Measurements from ENCODE around the gene PCGF1.

The PCGF1 gene

DNA sequence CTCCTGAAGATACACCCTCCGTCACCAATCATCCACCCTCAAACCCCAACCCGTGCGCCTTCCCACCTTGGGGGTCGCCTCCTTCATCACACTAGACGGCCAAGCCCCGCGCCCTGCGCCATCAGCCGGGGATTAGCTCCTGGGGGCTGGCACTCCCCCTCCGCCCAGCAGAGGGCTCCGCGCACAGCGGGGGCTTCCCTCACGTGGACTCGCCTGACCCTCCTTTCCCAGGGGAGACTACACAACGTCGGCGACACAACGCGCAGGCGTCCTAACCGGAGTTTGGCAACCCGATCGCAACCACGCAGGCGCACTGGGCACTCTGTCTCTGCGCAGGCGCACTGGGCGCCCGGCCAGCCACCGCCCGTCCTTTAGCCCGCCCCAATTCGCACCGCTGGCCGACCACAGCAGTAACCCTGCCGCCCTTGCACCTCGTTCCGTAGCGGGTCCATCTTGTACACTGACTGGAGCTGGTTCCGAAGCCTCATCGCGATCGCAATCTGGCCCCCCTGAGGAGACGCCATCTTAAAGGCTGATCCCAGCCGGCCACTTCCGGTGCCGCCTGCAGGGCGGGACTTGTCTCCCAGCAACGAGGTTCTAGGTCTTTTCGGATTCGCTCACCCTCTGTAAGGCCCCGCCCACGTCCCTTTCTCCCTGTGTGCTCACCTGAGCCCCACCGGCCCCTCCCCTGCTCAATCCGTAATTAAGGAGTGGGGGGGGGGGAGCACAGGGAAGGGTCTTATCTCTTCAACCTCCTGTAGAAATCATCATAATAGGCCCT, at the start of gene PCGF1:
Gene PCGF1, minus strand, starts transcription at position 551 of the 781 bp plus-strand sequence. Its CDS starts 27 bp downstream, at position 524.
- Histone ChIP-seq H3K4me3 (peak within 1 kb of the TSS; percentile 58 to 90 (median 67)), H3K27ac (peak within 1 kb of the TSS; percentile 72 to 100 (median 98))

DNA sequence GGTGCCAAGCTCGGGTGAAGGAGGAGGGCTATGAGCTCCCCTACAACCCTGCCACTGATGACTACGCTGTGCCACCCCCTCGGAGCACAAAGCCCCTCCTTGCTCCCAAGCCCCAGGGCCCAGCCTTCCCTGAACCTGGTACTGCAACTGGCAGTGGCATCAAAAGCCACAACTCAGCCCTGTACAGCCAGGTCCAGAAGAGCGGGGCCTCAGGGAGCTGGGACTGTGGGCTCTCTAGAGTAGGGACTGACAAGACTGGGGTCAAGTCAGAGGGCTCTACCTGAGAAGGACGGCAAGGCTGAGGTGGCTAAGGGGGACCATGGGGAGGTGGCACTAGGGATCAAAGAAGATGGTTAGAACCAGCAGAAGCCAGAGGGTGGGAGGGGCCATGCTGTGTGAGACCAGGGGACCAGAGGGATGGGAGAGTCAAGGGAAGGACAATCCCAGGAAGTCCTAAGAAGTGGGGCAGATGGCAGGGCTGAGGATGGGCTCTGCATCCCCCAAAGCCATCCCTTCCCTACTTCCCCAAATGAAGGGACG, 49.4 kb upstream of the PCGF1 start:
- Histone ChIP-seq H3K27ac (no peak overlapping the region), H3K4me3 (no peak overlapping the region)

DNA sequence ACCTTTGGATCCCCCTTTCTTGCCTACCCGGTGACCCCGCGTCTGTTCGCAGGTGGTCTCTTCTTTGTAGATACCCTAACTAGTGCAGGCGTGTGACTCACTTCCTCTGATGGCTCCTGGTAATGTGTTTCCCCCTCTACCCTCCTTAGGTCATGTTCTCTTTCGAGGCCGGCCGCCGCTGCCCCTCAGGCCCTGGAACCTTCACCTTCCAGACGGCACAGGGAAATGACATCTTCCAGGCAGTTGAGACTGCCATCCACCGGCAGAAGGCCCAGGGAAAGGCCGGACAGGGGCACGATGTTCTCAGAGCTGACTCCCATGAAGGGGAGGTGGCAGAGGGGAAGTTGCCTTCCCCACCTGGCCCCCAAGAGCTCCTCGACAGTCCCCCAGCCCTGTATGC, 48.7 kb upstream of the PCGF1 start:
- H3K27ac ChIP-seq = peak overlapping the region in 14 of 21 experiments; percentile 5 to 90 (median 74)
- H3K4me3 ChIP-seq = peak overlapping the region in 4 of 7 experiments; percentile 48 to 57 (median 52)

DNA sequence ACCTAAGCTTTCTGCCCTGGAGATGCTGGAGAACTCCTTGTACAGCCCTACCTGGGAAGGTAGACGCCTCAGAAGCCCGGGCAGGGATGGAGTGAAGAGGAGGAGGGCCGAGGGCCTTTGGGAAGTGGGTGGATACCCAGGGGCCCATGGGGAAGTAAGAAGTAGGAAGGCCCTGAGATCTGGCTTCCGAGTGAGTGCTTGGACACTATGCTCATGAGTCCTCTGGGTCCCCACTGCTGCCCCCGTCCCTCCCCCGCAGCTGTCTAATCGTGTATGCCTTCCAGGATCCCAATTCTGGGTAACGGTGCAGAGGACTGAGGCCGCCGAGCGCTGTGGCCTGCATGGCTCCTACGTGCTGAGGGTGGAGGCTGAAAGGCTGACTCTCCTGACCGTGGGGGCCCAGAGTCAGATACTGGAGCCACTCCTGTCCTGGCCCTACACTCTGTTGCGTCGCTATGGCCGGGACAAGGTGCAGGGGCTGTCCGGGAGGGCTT, 48.2 kb upstream of the PCGF1 start:
- H3K4me3 ChIP-seq = peak overlapping the region; percentile 34 to 59 (median 54)

DNA sequence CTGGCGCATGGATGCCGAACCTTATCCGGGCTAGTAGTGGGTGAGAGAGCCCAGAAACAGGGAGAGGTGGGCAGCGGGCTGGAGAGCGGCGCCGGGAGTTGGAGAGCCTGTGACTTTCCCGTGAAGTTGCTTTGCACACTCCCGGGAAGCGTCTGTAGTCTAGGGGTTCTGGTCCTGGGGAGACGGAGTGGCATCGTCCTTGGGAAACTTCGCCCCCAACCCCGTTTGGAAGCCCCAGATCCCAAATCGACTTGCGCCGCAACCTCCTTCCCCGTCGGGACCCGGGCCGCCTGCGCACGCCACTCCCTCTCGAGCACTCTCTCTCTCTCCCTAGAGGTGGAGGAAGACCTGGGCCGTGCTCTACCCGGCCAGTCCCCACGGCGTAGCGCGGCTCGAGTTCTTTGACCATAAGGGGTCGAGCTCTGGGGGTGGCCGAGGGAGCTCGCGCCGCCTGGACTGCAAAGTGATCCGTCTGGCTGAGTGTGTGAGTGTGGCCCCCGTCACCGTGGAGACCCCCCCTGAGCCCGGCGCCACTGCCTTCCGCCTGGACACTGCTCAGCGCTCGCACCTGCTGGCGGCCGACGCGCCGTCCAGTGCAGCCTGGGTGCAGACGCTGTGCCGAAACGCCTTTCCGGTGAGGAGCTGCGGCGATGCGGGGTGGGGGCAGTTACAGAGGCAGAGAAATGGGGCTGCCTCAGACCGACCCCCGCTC, 47.5 kb upstream of the PCGF1 start:
- Histone ChIP-seq H3K27ac (peak overlapping the region in 20 of 21 experiments; percentile 1 to 91 (median 75)), H3K4me3 (peak overlapping the region; percentile 34 to 59 (median 54))

More for the DNA sequence above, 48.2 kb upstream of the PCGF1 start:
- H3K27ac ChIP-seq = peak overlapping the region in 19 of 21 experiments; percentile 58 to 91 (median 76)

DNA sequence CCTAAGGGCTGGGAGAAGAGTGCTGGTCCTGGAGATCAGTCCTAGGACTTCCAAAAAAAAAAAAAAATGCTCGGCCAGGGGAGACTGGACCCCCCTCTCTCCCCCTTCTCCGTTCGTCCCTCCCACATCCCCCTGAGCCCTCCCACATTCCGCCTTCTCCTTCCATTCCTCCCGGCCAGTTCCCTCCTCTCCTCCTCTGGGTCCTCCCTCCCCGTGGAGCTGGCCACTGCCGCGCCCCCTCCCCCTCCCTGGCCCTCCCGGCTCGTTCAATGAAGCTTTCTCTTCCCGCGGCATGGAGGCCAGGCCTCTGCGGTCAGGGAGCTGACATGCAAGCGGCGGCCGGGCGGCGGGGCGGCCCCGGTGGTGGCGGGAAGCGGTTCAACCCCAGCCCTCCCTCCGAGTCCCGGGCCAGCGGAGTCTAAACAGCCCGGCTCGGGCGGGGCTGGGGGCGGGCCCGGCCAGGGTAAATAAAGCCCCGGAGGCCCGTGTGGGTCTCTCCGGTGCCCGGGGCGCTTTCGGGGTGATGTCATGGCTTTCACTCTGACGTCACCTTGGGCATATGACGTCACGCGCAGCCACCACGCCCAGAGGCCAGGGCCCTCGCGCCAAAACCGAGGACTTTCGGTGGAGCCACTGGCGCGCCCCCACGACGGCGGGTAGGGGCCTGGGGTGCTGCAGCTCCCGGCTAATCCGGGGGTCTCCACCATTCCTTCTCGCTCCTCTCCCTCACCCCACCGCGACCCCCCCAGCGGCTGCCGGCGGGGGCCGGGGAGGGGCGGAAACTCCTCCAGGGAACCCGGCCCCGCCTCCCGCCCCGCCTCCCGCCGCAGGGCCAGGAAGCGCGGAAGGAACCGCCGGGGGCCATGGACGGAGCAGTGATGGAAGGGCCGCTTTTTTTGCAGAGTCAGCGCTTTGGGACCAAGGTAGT, 46.7 kb upstream of the PCGF1 start, which contains the start of the genes DOK1 and LOXL3:
Gene DOK1, plus strand, starts transcription at position 829 of the 928 bp plus-strand sequence. Its CDS starts 35 bp downstream, at position 864.
Gene LOXL3, minus strand, starts transcription at position 51 of the 928 bp plus-strand sequence. CDS start 1,308 bp downstream, outside the sequence.
- Histone ChIP-seq H3K4me3 (peak within 1 kb of the TSS; percentile 34 to 59 (median 54)), H3K27ac (peak within 1 kb of the TSS in 20 of 21 experiments; percentile 1 to 91 (median 75))

DNA sequence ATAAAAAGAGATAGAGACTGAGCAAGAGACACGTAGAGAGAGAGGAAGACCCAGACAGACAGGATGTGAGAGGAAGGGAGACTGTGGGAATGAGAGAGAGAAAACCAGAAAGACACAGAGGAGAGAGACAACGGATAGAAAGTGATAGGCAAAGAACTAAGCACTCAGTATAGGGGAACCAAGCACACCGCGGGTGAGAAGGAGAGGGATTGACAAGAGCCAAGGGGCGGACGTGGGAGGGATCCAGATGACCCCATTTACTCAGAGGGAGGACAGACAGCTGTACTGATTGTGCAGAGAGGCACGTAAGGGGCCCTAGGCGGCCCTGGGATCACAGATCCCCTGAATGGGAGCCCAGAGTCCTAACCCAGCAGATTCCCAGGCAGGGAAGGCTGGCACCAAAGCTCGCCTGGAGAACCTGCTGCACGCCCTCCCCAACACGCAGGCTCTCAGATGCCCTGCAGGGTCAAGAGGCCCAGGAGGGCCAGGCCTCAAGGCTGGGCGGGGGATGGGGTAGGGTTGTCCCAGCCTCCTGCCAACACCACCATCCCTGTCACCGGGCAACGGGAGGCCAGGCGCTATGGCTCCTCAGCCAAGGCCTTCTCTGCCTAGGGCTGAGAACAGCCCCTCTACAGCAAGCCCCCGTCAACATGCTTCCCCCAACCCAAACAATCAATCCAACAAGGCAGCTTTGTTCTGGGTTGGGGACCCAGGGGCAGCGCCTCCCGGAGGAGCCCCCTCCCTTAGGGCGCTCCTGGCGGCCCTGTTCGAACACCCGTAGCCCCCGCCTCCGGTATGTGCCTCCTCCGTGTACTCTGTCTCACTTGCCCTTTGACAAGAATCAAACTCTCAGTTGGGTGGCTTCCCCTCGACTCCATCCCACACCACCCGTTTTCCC, 45.7 kb upstream of the PCGF1 start:
- peak overlapping the region in 12 of 21 experiments; percentile 7 to 91 (median 56) for H3K27ac ChIP-seq
- H3K4me3 ChIP-seq = peak overlapping the region in 5 of 7 experiments; percentile 48 to 59 (median 54)

DNA sequence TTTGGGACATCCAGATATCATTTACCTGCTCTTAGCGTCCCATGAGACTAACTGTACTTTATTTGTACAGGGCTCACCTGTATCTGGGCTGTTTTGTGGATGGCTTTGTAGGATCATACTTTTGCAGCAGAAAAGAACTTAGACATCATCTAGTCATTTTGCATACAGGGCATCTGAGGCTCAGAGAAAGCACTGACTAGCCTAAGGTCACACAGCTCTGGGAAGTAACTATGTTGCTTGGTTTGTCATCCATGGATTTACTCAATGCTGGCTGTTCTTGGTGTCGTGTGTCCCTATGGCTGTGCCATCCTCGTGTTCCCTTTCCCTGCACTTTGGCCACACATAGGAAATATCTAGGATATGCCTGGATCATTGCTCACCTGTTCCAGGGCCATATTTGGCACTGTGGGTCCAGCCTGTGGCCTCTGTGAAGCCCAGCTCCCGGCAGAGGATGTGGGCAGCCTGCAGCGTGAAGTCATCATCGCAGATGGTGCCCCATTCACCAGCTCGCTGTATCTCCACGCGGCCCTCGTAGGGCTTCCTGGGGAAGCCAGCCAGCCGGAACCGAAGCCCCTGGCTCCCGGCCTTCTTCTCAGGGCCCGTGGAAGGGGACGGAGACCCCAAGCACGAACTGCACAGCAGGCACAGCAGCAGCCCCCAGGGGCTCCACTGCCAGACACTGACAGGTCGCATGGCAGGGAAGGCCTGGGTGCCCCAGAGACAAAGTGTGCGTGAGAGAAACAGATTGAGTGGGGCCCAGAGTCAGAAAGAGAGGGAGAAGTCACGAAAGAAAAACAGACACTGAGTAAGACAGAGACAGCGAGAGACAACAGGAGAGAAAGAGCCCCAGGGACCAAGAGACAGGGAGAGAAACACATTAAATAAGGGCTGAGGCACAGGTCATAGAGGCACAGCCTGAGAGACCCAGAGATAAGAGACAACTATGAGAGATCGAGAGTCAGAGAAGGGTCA, 44.7 kb upstream of the PCGF1 start:
- H3K27ac ChIP-seq = peak overlapping the region in 2 of 21 experiments; percentile 34 to 35
- no peak overlapping the region for H3K4me3 ChIP-seq

DNA sequence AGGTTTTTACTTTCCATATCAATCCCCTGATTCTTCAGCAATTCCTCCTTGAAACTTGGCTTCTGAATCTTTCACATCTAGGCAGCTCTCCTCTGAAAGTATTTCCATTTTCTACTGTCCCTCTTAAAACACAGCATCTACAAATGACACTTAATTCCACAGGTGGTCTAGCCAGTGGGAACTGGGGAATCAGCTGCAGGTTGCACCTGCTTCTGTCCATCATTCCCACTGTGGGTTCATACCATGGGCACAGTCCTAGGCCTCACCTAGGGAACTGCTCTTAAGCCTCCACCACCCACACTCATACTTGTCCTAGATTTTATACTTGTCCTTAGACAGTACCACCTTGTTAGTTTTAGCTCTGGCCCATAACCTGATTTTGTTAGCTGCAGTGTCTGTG, 44.0 kb upstream of the PCGF1 start:
- Histone ChIP-seq H3K4me3 (no peak overlapping the region), H3K27ac (no peak overlapping the region)

DNA sequence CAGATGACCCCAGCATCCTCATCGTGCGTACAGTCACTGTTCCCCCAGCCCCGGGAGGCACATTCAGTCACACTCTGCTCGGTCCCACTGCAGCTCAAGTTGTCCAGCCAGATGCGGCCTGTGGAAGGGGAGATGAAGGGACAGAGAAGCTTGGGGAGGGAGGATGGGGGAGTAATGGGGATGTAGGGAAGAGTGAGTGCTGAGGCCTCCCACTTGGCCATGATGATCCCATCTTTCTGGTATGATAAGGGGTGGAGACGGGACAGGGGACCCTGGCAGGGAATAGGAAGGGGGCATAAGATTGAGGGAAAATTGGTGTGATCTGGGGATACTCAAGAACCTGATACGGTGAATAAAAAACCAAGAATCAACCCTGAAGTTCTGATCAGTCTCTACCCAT, 42.7 kb upstream of the PCGF1 start:
- Histone ChIP-seq H3K27ac (no peak overlapping the region), H3K4me3 (no peak overlapping the region)

DNA sequence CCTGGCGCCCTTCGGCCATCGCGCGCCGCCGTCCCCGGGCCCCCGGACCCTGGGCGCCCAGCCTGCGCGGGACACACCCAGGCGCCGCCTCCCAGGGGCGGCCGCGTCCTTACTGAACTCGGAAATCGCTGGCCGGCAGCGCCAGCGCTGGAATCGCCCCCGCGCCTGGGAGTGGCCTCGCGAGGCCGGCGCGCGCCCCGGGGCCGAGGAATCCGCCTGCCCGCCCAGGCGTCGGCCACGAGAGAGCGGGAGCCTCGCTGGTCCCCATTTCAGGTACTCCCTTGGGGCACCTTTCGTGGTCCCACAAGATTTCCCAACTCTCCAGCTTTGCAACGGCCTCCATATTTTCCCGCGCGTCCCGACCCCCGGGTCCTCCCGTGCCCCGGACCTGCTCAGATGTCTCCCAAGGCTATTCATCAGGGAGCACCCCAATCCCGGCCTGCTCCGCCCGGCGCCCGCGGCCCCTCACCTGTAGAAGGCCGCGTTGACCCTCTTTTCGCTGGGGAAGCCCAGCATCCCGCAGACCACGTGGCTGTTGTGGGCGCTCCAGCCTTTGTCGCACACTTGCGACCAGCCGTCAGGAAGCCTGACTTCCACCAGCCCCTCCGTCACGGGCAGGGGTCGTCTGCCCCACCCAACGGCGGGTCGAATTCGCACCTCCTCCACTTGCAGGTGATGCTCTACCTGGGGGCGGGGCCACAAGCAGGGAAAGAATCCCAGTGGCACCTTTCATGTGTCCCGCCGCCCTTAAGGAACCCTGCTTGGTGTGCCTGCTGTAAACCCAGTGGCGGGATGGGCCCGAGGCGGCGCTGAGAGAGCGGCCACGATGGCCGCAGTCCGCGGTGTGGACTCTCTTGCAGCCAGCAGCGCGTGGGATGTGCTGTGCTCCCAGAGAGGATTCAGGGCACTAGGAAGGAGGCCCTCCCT, 41.7 kb upstream of the PCGF1 start:
- H3K4me3 ChIP-seq = peak overlapping the region; percentile 21 to 53 (median 47)
- peak overlapping the region in 19 of 21 experiments; percentile 9 to 86 (median 63) for H3K27ac ChIP-seq

DNA sequence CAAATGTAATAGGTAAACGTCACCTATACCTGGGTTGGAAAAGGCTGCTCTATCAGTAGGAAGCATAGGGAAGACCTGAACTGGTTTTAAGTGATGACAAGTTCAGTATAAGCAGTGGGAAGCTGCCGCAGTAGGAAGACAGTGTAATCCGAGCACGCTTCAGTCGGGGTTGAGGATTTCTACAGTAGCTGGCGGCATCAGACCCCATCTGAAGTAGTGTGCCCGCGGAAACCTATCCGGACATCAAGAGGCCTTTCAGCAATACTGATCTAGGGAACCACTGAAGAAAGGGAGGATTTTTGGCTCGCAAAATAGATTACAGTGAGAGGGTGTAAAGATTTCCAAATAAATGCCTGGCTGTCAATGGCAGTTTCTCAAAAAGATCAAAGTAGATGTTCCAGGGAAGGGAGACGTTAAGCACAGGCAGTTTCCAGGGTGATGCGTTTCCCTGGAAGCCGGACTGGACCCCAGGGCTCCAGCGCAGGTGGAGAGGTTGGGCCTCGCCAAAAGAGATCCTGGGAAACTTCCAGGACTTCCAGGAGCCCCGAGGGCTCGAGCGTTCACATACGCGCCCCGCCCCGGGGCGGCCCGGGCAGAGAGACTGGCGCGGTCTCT, 40.9 kb upstream of the PCGF1 start:
- Histone ChIP-seq H3K4me3 (peak overlapping the region; percentile 21 to 53 (median 47)), H3K27ac (peak overlapping the region in 19 of 21 experiments; percentile 9 to 86 (median 63))

DNA sequence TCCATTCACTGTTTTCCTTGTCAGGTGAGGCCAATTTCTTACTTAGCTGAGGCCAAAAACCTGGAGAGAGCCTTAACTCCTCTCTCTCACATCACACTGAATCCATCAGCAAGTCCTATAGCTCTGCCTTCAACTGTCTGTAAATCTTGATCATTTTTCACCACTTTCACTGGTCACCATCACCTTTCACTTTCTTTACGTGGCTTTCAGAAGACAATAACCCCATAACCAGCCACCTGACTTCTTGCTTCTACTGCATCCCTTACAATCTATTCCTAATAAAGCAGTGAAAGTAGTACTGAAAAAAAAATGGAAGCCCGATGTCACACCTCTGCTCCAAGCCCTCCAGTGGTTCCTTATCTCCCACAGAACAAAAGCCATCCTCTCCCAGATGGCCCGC, 38.5 kb upstream of the PCGF1 start:
- H3K27ac ChIP-seq = no peak overlapping the region
- no peak overlapping the region for H3K4me3 ChIP-seq

DNA sequence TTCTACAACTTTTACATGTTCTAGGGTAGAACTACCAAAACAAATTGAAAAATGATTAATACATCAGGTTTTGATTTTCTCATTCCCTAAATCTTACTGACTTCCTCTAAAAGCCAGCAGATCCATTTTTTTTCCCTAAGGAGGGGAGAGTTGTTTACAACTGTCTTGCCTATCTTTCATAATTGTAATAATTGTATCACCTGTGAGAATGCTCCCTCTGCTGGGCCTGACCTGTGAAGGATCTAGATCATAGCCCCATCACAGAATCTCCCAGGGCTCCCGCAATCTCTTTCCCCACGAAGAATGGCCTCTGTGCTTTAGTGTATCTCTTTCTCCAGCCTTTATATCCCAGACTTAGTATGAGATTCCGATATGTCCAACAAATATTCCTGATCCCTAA, 37.1 kb upstream of the PCGF1 start:
- Histone ChIP-seq H3K27ac (no peak overlapping the region), H3K4me3 (no peak overlapping the region)

DNA sequence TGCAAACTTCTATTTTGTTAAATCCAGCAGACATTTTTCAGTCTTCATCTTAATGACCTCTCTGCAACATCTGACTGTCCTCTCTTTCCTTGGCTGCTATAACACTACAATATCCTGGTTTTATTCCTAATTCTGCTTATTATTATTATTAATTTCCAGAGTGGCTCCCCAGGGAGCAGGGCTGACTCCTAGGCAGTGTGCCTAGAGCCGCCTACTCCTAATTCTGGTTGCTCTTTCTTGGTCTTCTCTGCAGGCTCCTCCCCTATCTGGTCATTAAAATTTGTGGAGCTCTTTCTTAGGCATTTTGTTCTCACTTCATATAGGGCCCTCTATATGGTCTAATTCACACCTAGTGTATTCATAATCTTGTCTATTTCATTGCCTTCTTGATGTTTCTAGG, 35.5 kb upstream of the PCGF1 start:
- no peak overlapping the region for H3K4me3 ChIP-seq
- H3K27ac ChIP-seq = no peak overlapping the region

All from skin epidermis (tissue), 12 donors.